Measurements from ENCODE around the gene CD164. TPM values are rescaled to one million over a fixed set of nuclear protein-coding genes. Genes with fewer than 3 reads are reported as not detected.

The CD164 gene
- total RNA-seq, 4 donors from 2014 or later, result 87.2 to 198 (median 166) TPM

- no peak for ATAC-seq
- H3K4me3 ChIP-seq, result no peak overlapping the region
- no peaks in the 10 kb centered on the region for H3K27me3 ChIP-seq
- H3K4me1 ChIP-seq, result peaks cover 0 to 9% (median 0%) of the 10 kb centered on the region in 3 donors
- TF ChIP-seq CTCF (IDR thresholded peaks at IDR 0.05) (no peak), POLR2AphosphoS5 (IDR thresholded peaks at IDR 0.05) (no peak), EP300 (IDR thresholded peaks at IDR 0.05) (no peak), POLR2A (IDR thresholded peaks at IDR 0.05) (no peak)
- 85 to 100% methylated on average over 1 to 2 of the region's 2 CpGs for WGBS, 2 donors (ENCODE audit: low coverage in 1 of 2)
- peaks cover 0 to 96% of the 10 kb centered on the region in 2 donors for H3K36me3 ChIP-seq
- H3K27ac ChIP-seq, result no peak overlapping the region
- H3K9me3 ChIP-seq, result no peaks in the 10 kb centered on the region
Measured at GRCh38 chr6:109363753-109364152, 18.5 kb downstream of the CD164 start.

- no peak overlapping the region for H3K27ac ChIP-seq
- H3K36me3 ChIP-seq, result peaks cover 0 to 96% of the 10 kb centered on the region in 2 donors
- WGBS, 2 donors (ENCODE audit: low coverage in 1 of 2), result 100% methylated on average over 5 to 7 of the region's 7 CpGs
Measured at GRCh38 chr6:109362102-109362884, 20.0 kb downstream of the CD164 start.

GRCh38 chr6:109360791-109361190 lies 21.5 kb downstream of the CD164 start:
- H3K4me1 ChIP-seq, result peaks cover 0 to 9% (median 0%) of the 10 kb centered on the region in 3 donors
- no peak overlapping the region for H3K4me3 ChIP-seq
- ATAC-seq, result no peak
- peaks cover 0 to 96% of the 10 kb centered on the region in 2 donors for H3K36me3 ChIP-seq
- H3K27me3 ChIP-seq, result no peaks in the 10 kb centered on the region
- no peak overlapping the region for H3K27ac ChIP-seq
- peaks cover 0 to 7% (median 0%) of the 10 kb centered on the region in 3 donors for H3K9me3 ChIP-seq
- TF ChIP-seq CTCF (IDR thresholded peaks at IDR 0.05), result no peak
- no peak for TF ChIP-seq EP300 (IDR thresholded peaks at IDR 0.05)
- no peak for TF ChIP-seq POLR2A (IDR thresholded peaks at IDR 0.05)
- TF ChIP-seq POLR2AphosphoS5 (IDR thresholded peaks at IDR 0.05), result no peak

More at GRCh38 chr6:109362102-109362884, 20.0 kb downstream of the CD164 start:
- Histone ChIP-seq H3K4me1 (peaks cover 0 to 9% (median 0%) of the 10 kb centered on the region in 3 donors), H3K27me3 (no peaks in the 10 kb centered on the region), H3K9me3 (no peaks in the 10 kb centered on the region), H3K4me3 (no peak overlapping the region)
- no peak for TF ChIP-seq POLR2AphosphoS5 (IDR thresholded peaks at IDR 0.05)
- no peak for TF ChIP-seq CTCF (IDR thresholded peaks at IDR 0.05)
- no peak for TF ChIP-seq POLR2A (IDR thresholded peaks at IDR 0.05)
- TF ChIP-seq EP300 (IDR thresholded peaks at IDR 0.05), result no peak
- ATAC-seq, result no peak

GRCh38 chr6:109360281-109360680 lies 22.0 kb downstream of the CD164 start:
- H3K9me3 ChIP-seq, result peaks cover 0 to 7% (median 0%) of the 10 kb centered on the region in 3 donors
- no peaks in the 10 kb centered on the region for H3K27me3 ChIP-seq
- H3K4me3 ChIP-seq, result no peak overlapping the region
- peaks cover 0 to 9% (median 0%) of the 10 kb centered on the region in 3 donors for H3K4me1 ChIP-seq
- no peak for TF ChIP-seq POLR2AphosphoS5 (IDR thresholded peaks at IDR 0.05)
- TF ChIP-seq EP300 (IDR thresholded peaks at IDR 0.05), result no peak
- no peak for TF ChIP-seq CTCF (IDR thresholded peaks at IDR 0.05)
- TF ChIP-seq POLR2A (IDR thresholded peaks at IDR 0.05), result no peak
- H3K36me3 ChIP-seq, result peaks cover 0 to 96% of the 10 kb centered on the region in 2 donors
- 100% methylated on average over 1 of the region's 1 CpG; no CpG with 5 or more reads in 1 of the 2 donors for WGBS, 2 donors (ENCODE audit: low coverage in 1 of 2)
- no peak overlapping the region for H3K27ac ChIP-seq
- no peak for ATAC-seq

DNA sequence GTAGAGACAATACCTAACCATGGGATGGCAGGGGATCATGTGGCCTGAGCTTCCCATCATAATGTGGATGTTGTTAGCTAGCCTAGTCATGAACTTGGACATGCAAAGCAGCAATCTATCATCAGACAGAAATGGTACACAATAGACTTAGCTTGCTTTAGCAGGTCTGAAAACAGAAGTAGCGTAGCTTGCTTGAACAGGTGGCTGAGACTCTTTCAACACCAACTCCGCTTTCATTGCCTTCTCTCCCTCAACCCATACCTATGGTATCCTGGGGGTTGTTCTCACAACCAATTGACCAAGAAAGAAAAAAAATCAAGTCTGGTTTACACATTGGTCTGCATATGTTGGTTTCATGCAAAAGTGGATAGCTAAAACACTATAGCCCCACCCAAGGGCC lies 23.0 kb downstream of the CD164 start:
- no peak for ATAC-seq
- Histone ChIP-seq H3K4me1 (peaks cover 0 to 9% (median 0%) of the 10 kb centered on the region in 3 donors), H3K9me3 (peaks cover 0 to 7% (median 0%) of the 10 kb centered on the region in 3 donors), H3K4me3 (no peak overlapping the region), H3K36me3 (peaks cover 0 to 95% of the 10 kb centered on the region in 2 donors), H3K27ac (no peak overlapping the region), H3K27me3 (no peaks in the 10 kb centered on the region)
- TF ChIP-seq POLR2A (IDR thresholded peaks at IDR 0.05) (no peak), POLR2AphosphoS5 (IDR thresholded peaks at IDR 0.05) (no peak), EP300 (IDR thresholded peaks at IDR 0.05) (no peak), CTCF (IDR thresholded peaks at IDR 0.05) (no peak)
- WGBS, 2 donors (ENCODE audit: low coverage in 1 of 2), result 83 to 100% methylated on average over 2 of the region's 2 CpGs

Data from gastroesophageal sphincter (tissue), 4 donors.